HG02798 (cell line): ENCODE data around the gene INPPL1.

Experiments used
- ATAC-seq: cut with Tn5 transposase; IDR thresholded peaks from one replicate; pipeline ENCODE4 v1.9.1; 2021; ENCODE audit warnings: mild to moderate bottlenecking; ENCODE audit not compliant: unreplicated experiment, poor library complexity

Gene INPPL1

GRCh38 chr11:72267956-72268617, 43.5 kb downstream of the INPPL1 start:
- ATAC-seq: no peak

DNA sequence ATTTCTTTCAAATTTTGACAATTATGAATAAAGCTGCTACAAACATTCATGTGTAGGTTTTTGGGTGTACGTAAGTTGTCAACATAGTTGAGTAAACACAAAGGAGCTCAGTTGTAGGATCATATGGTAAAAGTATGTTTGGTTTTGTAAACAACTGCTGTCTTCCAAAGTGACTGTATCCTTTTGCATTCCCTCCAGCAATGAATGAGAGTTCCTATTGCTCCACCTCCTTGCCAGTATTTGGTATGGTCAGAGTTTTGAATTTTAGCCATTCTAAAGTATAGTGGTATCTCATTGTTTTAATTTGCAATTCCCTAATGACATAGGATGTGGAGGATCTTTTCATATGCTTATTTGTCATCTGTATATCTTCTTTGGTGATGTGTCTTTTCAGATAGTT, 47.4 kb downstream of the INPPL1 start:
- no peak for ATAC-seq

DNA sequence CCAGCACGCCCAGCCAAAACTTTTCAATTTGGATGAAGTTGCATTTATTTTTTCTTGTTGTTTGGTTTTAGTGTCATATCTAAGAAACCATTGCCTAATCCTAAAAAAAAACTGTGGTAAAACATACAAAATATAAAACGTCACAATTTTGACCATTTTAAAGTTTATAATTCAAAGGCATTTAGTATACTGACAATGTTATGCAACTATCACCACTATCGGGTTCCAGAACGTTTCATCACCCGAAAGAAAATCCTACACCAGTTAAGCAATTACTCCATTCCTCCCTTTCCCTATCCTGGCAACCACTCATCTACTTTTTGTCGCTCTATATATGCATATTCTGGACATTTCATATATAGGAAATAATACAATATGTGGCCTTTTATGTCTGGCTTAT, 49.9 kb downstream of the INPPL1 start:
- ATAC-seq: no peak

DNA sequence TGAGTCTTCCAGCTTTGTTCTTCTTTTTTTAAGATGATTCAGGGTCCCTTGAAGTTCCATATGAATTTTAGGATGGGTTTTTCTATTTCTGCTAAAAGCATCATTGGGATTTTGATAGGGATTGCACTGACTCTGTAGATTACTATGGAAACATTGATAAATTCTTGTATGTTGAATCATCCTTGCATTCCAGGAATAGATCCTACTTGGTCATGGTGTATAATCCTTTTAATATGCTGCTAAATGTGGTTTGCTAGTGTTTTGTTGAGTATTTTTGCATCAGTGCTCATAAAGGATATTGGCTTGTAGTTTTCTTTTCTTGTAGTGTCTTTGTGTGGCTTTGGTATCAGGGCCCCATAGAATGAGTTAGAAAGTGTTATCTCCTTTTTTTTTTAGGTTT, 54.3 kb downstream of the INPPL1 start:
- no peak for ATAC-seq

- ATAC-seq: no peak
Observed at GRCh38 chr11:72280037-72280436, 55.5 kb downstream of the INPPL1 start.

DNA sequence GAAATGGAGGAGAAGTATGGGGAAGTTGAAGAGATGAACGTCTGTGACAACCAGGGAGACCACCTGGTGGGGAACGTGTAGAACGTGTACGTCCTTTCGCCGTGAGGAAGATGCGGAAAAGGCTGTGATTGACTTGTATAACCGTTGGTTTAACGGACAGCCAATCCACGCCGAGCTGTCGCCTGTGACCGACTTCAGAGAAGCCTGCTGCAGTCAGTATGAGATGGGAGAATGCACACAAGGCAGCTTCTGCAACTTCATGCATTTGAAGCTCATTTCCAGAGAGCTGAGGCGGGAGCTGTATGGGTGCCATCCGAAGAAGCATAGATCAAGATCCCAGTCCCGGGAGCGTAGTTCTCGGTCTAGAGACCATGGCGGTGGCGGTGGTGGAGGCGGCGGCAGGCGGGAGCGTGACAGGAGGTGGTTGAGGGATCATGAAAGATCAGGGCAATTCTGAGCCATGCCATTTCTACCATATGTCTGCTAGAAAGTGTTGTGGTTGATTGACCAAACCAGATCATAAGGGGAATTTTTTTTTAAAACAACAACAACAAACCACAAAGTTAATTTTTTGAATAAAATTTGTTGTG, 56.3 kb downstream of the INPPL1 start:
- ATAC-seq: no peak

- ATAC-seq: no peak
Observed at GRCh38 chr11:72283947-72284346, 59.4 kb downstream of the INPPL1 start.

- ATAC-seq: no peak
Observed at GRCh38 chr11:72287293-72287692, 62.7 kb downstream of the INPPL1 start.
